SKM-1 (cell line): ENCODE results near the gene PLEKHD1.

Experiments
- DNase-seq: peaks from one replicate; lab custom pipeline; 2025; ENCODE audit not compliant: unreplicated experiment; lab: John Stamatoyannopoulos, UW

The PLEKHD1 gene

DNA sequence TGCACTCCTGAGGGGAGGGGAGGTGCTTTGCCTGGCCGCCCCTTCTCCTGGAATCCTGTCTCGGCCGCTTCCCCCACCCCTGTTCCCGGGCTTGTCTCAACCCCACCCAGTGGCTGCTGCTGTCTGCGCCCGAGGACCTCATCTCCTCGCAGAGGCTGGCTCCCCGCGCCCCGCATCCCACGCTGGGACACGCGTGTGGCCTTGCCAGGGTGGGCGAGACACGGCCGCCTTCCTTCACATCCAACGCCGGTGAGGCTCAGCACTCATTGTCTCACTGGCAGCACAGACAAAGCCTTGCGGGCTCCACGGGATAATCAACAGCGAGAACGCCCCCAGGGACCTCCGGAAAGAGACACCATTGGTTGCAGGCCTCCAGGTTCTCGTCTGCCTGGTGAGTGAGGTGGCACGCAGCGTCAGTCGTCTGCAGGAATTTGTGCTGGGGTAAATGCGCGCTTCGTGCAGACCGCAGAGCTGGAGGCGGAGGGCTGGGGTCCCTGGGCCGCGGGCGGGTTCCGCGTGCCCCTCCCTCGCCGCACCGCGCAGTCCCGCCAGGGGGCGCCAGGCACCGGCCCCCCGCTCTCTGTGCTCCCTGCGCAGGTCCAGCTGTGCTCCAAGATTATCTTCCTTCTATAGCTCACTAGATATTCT is 63.3 kb downstream of the PLEKHD1 start:
- no peak for DNase-seq

DNA sequence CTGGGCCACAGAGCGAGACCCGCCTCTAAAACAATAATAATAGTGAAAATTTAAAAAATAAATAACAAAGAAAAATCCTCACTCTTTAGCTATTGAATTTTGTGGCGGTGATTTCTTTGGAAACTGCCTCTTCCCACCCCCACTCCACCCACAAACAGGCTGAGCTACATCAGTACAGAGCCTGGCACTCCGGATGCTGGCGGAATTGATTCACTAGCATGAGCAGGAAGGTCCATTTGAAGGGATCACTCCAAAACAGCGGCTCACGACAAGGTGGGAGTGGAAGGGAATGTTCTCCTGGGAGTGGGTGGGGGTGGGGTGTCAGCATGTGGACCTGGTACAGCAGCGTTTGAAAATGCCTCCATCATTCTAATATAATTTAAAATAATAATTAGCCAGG is 64.0 kb downstream of the PLEKHD1 start:
- DNase-seq: no peak

DNA sequence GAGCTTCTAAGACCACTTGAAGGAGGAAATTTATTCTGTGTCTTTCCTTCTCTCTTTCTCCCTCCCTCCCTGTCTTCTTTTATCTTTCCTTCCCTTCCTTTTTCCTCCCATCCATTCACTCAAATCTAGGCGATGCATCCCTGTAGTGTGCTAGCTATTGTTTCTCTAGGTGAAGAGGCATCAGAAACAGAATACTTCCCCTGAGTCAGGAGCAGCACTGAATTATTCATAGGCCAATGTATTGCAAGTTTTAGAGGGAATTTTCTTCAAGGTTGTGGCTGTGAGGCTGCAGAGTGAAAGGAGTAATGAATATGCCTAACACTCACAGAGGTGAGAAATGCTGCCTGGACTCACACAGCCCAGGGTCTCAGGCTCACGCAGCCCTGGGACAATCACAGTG is 67.0 kb downstream of the PLEKHD1 start:
- DNase-seq: no peak

DNA sequence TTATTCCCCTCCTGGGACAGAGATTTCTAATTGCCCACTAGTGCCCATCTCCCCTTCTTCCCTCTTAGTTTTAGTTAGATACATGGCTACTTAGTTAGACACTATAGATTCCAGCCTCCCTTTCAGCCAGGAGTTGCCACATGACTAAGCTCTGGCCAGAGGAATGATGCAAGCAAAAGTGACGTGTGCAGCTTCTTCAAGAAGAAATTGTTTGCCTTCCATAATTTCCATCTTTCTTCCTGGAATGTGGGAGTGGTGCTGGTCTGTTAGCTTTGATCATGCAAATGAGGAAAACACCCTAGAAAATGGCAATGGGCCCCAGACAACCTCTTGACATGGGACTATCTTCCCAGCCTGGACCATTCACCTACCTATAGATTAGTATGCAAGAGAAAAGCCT is 68.7 kb downstream of the PLEKHD1 start:
- DNase-seq: no peak

DNA sequence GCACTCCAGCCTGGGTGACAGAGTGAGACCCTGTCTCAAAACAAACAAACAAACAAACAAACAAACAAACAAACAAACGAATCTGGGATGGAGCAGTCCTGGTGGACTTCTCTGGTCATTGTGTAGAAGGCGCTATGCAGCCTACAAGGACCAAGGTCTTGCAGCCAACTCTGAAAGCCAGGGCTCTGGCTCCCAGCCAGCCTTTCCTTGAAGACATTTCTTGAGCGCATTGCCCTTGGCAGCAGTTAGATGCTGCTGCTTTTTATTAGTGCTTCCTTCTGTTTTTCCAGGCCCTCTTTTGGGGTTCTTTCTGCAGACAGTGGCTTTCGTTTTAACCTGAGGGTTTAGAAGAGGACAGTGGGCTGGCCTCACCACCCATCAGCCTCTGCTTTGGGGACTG is 70.0 kb downstream of the PLEKHD1 start:
- DNase-seq: no peak

DNA sequence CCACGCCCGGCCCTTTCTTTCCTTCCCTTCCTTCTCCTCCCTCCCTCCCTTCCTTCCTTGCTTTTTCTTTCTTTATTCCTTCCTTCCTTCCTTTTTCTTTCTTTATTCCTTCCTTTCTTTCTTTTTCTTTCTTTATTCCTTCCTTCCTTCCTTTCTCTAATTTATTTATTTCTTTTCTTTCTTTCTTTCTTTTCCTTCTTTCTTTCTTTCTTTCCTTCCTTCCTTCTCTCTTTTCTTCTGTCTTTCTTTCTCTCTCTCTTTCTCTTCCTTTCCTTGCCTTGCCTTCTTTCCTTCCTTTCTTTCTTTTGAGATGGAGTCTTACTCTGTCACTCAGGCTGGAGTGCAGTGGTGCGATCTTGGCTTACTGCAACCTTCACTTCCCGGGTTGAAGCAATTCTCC is 74.2 kb downstream of the PLEKHD1 start:
- no peak for DNase-seq

DNA sequence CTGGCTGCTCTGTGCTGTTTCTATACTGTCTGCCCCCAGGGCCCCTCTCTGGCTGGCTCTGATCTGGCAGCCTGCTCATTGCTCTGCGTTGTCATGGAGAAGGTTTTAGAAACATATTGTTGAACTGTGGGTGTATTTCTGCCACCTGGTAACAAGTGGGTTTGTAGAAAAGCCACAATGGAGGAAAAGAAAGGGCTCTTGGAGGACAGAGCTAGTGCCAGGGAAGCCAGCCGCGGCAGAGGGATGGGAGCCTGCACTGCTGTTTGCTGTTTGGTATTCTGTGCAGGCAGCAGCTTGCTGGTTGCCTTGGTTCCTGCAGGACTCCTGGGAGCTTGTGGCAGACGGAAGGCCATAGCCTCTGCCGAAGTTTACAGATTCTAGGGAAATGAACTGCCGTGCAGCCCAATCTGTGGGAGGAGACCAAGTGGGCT is 75.1 kb downstream of the PLEKHD1 start:
- DNase-seq: no peak

DNA sequence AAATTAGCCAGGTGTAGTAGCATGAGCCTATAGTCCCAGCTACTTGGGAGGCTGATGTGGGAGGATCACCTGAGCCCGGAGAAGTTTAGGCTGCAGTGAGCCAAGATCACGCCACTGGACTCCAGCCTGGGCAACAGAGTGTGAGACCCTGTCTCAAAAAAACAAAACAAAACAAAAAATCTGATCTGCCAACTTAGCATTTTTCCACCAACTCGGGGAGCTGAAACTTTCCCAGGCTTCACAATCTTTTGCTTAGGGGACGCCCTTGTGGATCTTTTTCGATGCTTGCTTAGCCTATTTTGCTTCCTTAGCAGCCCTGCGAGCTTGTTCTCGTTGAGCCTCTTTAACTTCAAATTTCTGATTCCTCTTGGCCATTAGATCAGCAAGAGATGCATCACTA is 76.3 kb downstream of the PLEKHD1 start:
- DNase-seq: no peak

DNA sequence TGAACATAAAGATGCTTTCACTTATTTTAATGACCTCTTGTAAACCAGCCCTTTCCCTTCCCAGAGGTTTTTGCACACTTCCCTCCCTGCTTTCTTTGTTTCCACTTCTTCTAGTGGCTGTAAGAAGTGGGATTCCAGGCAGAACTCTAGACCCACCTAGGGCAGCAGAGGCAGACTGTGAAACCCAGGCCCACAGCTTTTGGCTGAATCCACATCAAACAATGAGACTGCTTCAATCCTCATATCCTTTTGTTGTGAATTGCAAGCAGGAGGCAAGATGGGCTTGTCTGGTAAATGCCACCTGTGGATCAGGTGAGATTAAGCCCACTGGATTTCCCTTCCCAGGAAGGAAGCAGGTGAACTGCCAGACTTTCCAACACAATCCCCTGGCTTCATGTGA is 77.4 kb downstream of the PLEKHD1 start:
- no peak for DNase-seq

DNA sequence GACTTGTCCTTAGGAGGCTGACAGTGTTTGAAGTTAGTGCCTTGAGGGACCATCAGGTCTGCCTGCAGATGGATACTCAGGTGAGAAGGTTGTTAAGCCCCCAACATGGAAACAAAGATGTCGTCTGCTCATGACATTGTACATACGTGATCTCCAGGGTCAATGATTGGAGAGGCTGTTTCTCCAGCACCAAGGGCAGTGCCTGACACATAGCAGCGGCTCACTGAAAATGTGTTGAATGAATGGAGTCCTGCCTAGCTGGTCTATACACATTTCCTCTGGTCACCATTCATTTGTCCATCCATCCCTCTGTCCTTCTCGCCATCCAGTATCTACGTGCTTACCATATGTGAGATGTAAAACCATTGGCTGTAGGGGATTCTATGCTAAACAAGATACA is 83.0 kb downstream of the PLEKHD1 start:
- DNase-seq: no peak

DNA sequence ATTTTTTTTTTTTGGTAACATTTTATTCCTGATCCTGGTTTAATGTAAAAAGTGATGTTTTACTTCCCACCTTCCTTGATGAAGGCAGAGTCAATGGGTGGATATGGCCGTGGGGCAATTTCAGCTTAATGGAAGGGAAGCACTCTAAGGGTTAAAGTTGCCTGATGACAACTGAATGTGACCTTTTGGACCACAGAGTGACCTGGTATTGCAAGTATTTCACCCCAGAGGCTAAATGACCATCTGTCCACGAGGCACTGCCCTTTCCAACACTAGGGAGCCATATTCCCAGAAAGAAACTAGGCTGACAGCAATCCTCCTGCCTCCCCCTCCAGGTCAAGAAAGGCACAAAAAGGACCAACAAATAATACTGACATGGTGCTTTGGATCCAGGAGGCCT is 85.3 kb downstream of the PLEKHD1 start:
- no peak for DNase-seq

DNA sequence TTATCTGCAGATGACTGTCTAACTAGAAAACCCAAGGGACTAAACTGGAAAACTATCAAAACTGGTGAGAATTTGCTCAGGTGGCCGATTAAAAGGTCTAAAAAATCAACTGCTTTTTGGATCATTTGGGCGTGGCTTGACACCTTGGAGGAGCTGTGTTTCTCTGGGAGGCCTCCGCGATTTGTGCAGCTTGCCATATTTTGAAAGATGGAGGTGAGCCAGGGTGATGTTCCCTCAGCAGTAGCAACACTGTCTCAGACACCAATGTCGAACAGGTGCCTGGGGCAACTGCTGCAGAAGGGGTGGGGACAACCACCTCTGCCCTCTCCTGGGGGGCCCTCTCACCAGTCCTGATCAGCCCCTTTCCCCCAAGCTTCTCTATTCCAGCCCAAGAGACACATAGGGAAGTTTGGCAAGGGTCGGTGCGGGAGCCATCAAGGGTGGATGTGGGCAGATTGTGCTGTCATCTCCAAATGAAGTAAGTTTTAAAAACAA is 86.4 kb downstream of the PLEKHD1 start:
- no peak for DNase-seq

DNA sequence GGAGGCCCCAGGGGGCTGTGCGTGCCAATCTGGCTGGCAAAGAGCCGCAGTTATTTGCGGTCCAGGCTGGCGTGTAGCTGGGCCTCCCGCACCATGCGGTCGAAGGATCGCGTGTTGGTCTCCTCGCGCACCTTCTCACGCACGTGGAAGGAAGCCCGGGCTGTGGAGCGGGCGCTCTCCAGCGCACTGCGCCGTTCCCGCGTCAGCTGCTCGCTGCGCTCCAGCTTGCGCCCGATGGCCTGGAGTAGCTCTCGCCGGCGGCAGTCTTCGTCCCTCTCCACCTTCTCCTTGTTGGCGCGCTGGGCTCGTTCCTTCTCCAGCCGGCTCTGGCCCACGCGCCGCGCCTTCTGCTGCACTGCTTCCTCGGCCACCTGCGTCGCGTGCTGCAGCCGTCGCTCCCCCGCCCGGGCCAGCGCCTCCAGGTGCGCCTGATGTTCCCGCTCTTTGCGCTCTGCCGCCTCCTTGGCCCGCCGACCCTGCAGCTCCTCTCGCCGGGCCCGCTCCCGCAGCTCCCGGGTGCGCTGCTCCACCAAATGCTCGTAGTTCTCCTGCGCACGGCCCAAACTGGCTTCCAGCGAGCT is 87.0 kb downstream of the PLEKHD1 start:
- DNase-seq: no peak

DNA sequence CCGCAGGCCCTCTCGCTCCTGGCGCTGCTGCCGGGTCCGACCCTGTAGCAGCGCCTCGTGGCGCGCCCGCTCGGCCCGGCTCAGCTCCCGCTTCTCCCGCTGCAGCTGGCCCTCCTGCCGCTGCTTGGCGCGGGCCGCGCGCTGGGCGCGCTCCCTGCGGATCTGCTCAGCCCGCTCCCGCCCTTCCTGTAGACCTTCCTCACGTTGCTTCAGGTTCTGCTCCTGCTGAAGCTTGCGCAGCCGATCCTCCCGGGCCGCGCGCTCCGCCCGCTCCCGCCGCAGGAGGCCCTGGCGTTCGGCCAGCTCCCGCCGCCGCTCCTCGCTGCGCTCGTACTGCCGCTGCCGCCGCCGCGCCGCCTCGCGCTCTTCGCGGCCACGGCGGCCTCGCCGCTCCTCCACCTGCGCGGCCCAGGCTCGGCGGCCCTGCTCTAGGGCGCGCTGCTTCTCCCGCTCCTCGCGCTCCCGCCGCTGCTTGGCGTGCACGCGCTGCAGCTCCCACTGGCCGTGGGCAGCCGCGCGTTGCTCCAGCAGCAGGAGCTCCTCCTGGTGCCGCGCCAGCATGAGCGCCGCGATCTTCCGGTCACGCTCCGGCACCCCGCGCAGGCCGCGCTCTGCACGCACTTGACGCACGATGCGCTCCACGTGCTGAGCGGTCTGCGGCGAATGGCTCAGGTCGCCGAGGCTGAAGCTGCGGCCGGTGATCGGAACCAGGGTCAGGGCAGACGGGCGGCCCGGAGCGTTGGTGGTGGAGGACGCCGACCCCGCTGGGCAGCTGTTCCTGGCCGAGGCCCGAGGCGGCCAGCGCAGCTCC is 87.7 kb downstream of the PLEKHD1 start:
- no peak for DNase-seq

DNA sequence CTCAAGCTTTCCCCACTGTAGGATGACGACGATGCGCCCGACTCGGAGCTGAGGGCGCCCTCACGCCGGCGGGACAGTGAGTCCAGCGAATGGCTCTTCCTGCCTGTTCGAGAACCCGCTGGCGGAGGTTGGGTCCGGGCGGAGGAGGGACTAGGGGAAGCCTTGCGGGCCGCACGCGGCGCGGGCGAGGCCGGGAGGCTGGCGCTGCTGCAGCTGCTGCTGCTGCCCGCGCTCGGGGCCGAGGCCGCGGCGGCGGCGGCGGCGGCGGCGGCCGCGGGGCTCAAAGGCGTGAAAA is 88.3 kb downstream of the PLEKHD1 start:
- no peak for DNase-seq

DNA sequence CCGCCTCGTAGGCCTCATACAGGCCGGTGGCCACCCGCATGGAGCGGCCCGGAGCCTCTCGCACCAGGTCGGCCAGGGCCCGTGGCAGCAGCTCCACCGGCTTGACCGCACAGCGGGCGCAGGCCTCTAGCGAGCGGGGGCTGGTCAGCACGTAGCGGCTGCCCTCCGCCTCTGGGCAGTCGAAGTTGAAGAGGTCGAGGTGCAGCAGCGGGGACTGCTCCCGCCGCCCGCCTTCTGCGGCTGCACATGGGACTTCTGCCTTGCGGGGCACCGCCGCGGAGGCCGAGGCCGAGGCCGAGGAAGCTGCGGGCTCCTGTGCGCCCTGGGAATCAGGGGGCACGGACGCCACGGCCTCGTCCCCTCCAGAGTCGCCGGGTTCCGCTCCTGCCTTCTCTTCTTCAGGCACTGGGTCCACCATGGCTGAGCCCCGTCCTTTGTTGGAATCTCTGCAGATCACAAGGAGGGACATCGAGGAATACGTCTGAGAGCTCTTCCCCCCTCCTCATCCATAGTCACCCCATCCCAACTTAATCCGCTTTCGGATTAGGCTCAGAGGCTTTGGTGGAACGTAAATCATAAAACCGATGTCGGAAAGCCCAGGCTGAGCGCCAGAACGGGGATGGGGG is 88.8 kb downstream of the PLEKHD1 start:
- DNase-seq: no peak

DNA sequence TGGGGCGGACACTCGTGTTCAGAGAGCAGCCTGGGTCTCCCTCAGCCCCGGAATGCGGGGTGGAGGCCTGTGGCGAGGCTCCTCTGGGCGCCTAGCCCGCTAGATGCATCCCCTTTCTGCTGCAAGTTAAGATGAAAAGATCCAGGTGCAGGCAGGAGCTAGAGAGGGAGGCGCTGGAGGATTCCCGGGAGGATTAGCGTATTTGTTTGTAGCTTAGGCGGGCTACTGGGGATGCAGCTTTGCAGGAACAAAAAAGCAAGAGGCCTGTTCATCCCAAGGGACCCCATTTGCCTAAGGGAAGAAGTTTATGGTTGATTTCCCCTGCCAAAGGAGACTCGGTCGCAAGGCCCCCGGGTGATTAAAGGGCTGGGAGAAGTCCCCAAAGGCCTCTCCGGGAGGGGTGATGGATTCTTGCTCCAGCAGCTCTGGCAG is 89.3 kb downstream of the PLEKHD1 start:
- DNase-seq: no peak

DNA sequence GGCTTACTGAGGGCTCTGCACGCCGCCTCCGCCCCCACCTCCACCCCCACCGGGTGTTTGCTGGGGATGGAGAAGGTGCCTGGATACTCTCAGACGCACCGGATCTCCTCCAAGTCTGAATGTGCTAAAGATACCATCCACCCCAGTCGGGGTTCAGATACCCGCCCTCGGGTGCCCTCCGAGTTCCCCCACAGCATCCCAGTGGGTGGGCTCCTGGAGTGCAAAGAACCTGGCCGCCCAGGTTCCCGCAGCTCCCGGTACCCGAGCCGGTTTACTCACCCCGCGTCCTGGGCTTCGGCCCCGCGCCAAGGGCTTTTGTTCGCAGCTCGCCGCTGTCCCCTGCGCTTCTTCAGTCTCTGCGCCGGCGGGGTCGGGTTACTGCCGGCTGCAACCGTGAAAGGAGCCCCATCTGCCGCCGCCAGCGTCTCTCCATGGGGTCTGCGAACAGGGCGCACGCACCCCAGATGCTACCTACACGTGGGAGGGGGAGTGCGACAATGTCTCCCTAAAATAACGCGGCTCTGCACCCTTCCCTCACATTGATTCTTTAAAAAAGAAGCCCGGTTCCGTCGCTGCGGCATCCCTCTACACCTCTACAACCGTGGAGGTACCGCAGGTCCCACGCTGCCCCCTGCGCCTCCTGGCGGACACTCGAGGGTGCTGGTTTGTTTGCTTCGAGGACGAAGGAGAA is 89.9 kb downstream of the PLEKHD1 start, which contains the start of gene CCDC177:
Gene CCDC177 (minus strand): TSS at position 609 of the 691 bp plus-strand sequence. CDS start 1,249 bp downstream, outside the sequence.
- DNase-seq: no peak

DNA sequence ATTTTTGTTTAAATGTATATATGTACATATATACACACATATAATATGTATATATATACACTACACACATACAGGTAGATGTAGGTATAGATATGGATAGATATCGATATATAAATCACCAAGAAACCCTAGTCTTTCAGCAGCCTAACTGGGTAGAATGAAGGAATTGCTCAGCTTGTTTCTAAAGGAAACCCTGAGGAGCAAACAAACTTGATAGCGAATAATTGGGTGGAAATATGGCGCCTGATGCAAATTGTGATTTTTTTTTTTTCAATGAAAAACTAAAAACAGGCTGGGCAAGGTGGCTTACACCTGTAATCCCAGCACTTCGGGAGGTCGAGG is 90.4 kb downstream of the PLEKHD1 start:
- no peak for DNase-seq

DNA sequence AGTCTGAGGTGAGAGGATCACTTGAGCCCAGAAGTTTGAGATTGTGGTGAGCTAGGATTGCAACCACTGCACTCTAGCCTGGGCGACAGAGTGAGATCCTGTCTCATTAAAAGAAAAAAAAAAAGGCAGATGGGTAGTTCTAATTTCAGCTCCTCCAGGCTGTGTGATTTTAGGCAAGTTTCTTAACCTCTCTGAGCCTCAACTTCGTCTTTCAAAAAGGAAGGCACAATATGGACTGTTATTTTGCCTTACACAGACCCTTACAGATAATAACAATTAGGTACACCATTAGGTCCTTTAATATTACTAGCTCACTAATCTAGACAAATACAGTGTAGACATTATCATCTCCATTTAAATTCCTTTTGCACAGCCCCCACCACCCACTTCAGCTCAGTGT is 94.9 kb downstream of the PLEKHD1 start:
- no peak for DNase-seq

DNA sequence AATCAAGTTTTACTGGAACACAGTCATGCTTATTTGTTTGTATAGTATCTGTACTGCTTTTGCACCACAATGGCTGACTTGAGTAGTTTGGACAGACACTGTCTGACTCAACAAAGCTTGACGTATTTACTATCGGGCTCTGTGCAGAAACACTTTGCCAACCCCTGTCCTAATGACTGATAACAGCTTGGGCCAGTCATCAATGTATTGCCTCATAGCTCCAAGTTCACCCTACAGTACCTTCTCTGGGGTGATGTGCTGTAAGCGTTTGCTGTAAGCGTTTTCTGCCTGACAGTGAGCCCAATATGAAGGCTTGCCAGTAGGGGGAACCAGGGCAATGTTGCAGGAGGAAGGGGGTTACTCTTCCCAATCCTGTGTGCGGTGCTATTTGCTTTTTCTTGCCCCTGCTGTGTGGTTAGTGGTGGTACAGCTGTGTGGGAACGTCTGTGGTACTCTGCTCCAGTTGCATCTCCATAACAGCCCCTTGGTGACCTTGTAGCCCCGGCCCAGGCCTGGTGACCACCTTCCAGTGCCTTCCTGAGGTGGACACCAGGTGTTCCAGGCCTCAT is 95.6 kb downstream of the PLEKHD1 start:
- DNase-seq: no peak
